HEK293 (cell line): ENCODE measurements around the gene AXIN1.

Source experiments
- BCL11A ChIP-seq: fragments of 450-650 bp; formaldehyde crosslinking; IDR thresholded peaks from 2 replicates; pipeline ENCODE4 v1.5.1; 2016; ENCODE audit warnings: low read depth, missing biosample characterization, missing genetic modification characterization
- GLIS1 ChIP-seq: fragments of 450-650 bp; formaldehyde crosslinking; IDR thresholded peaks from 2 replicates; pipeline ENCODE4 v1.5.1; 2016; ENCODE audit warnings: missing biosample characterization, missing genetic modification characterization
- INSM2 ChIP-seq: fragments of 450-650 bp; formaldehyde crosslinking; IDR thresholded peaks from 2 replicates; pipeline ENCODE4 v1.5.1; 2016; ENCODE audit warnings: missing biosample characterization, missing genetic modification characterization
- KLF16 ChIP-seq: fragments of 450-650 bp; formaldehyde crosslinking; IDR thresholded peaks from 2 replicates; pipeline ENCODE4 v1.5.1; 2017; ENCODE audit warnings: missing biosample characterization, missing genetic modification characterization
- MZF1 ChIP-seq: fragments of 450-650 bp; formaldehyde crosslinking; IDR thresholded peaks from 2 replicates; pipeline ENCODE4 v1.5.1; 2017; ENCODE audit warnings: missing biosample characterization, missing genetic modification characterization, borderline replicate concordance
- PRDM4 ChIP-seq: fragments of 450-650 bp; formaldehyde crosslinking; IDR thresholded peaks from 2 replicates; pipeline ENCODE4 v1.5.1; 2017; ENCODE audit warnings: missing biosample characterization, missing genetic modification characterization
- SCRT1 ChIP-seq: fragments of 450-650 bp; formaldehyde crosslinking; IDR thresholded peaks from 2 replicates; pipeline ENCODE4 v1.5.1; 2016; ENCODE audit warnings: missing biosample characterization, missing genetic modification characterization, borderline replicate concordance
- TRIM28 ChIP-seq: IDR thresholded peaks from 2 replicates; pipeline ENCODE4 v1.6.1; 2011; ENCODE audit warnings: low read length, control low read depth, borderline replicate concordance
- ZBTB7A ChIP-seq: fragments of 450-650 bp; formaldehyde crosslinking; IDR thresholded peaks from 2 replicates; pipeline ENCODE4 v1.5.1; 2016; ENCODE audit warnings: low read depth, missing biosample characterization, missing genetic modification characterization
- ZNF112 ChIP-seq: fragments of 450-650 bp; formaldehyde crosslinking; IDR thresholded peaks from 2 replicates; pipeline ENCODE4 v1.5.0; 2017; ENCODE audit warnings: missing biosample characterization, missing genetic modification characterization
- ZNF274 ChIP-seq, 2 experiments: fragments of 200-500 bp in 1 of 2; fragments of 450-650 bp in 1 of 2; sonication (Bioruptor generic) in 1 of 2; formaldehyde crosslinking in 1 of 2; IDR thresholded peaks; 2 replicates each; pipeline versions ENCODE4 v1.5.1 to v1.6.1; 2014 to 2016; ENCODE audit warnings: borderline replicate concordance in 1 of 2, inconsistent platforms in 1 of 2, low read length in 1 of 2, missing biosample characterization in 1 of 2, missing genetic modification characterization in 1 of 2
- ZNF354C ChIP-seq: fragments of 450-650 bp; formaldehyde crosslinking; IDR thresholded peaks from 2 replicates; pipeline ENCODE4 v1.5.1; 2016; ENCODE audit warnings: missing biosample characterization, missing genetic modification characterization, low read depth, borderline replicate concordance
- ZNF404 ChIP-seq: fragments of 450-650 bp; formaldehyde crosslinking; IDR thresholded peaks from 2 replicates; pipeline ENCODE4 v1.5.1; 2017; ENCODE audit warnings: missing biosample characterization, missing genetic modification characterization
- ZNF488 ChIP-seq: fragments of 450-650 bp; formaldehyde crosslinking; IDR thresholded peaks from 2 replicates; pipeline ENCODE4 v1.5.1; 2016; ENCODE audit warnings: missing biosample characterization, missing genetic modification characterization
- ZNF600 ChIP-seq: fragments of 450-650 bp; formaldehyde crosslinking; IDR thresholded peaks from 2 replicates; pipeline ENCODE4 v1.5.1; 2016; ENCODE audit warnings: missing biosample characterization, missing genetic modification characterization
- ZNF626 ChIP-seq: fragments of 450-650 bp; sonication (Bioruptor Pico); formaldehyde crosslinking; IDR thresholded peaks from 2 replicates; pipeline ENCODE4 v1.5.1; 2018; ENCODE audit warnings: missing biosample characterization, missing genetic modification characterization, inconsistent platforms
- ZNF660 ChIP-seq: fragments of 450-650 bp; IDR thresholded peaks from 2 replicates; pipeline ENCODE4 v1.5.1; 2018; ENCODE audit warnings: missing biosample characterization, mild to moderate bottlenecking, missing genetic modification characterization
- ZNF664 ChIP-seq: fragments of 450-650 bp; formaldehyde crosslinking; IDR thresholded peaks from 2 replicates; pipeline ENCODE4 v1.5.1; 2016; ENCODE audit warnings: missing biosample characterization, missing genetic modification characterization
- ZNF768 ChIP-seq: fragments of 450-650 bp; formaldehyde crosslinking; IDR thresholded peaks from 2 replicates; pipeline ENCODE4 v1.5.1; 2018; ENCODE audit warnings: missing biosample characterization, mild to moderate bottlenecking, missing genetic modification characterization
- TF ChIP-seq, protein P1 (sequence below): fragments of 450-650 bp; IDR thresholded peaks from 2 replicates; pipeline ENCODE4 v1.5.1; 2018; ENCODE audit warnings: missing biosample characterization, mild to moderate bottlenecking, missing genetic modification characterization
- TF ChIP-seq, protein P2 (sequence below): fragments of 450-650 bp; formaldehyde crosslinking; IDR thresholded peaks from 2 replicates; pipeline ENCODE4 v1.5.1; 2017; ENCODE audit warnings: missing biosample characterization, missing genetic modification characterization
- TF ChIP-seq, protein P3 (sequence below): fragments of 450-650 bp; formaldehyde crosslinking; conservative IDR thresholded peaks from 2 replicates; pipeline ENCODE4 v1.5.1; 2016; ENCODE audit warnings: low read depth, missing biosample characterization, missing genetic modification characterization
- TF ChIP-seq, protein P4 (sequence below): fragments of 450-650 bp; formaldehyde crosslinking; IDR thresholded peaks from 2 replicates; pipeline ENCODE4 v1.5.1; 2016; ENCODE audit warnings: missing biosample characterization, missing genetic modification characterization

AXIN1 gene

DNA sequence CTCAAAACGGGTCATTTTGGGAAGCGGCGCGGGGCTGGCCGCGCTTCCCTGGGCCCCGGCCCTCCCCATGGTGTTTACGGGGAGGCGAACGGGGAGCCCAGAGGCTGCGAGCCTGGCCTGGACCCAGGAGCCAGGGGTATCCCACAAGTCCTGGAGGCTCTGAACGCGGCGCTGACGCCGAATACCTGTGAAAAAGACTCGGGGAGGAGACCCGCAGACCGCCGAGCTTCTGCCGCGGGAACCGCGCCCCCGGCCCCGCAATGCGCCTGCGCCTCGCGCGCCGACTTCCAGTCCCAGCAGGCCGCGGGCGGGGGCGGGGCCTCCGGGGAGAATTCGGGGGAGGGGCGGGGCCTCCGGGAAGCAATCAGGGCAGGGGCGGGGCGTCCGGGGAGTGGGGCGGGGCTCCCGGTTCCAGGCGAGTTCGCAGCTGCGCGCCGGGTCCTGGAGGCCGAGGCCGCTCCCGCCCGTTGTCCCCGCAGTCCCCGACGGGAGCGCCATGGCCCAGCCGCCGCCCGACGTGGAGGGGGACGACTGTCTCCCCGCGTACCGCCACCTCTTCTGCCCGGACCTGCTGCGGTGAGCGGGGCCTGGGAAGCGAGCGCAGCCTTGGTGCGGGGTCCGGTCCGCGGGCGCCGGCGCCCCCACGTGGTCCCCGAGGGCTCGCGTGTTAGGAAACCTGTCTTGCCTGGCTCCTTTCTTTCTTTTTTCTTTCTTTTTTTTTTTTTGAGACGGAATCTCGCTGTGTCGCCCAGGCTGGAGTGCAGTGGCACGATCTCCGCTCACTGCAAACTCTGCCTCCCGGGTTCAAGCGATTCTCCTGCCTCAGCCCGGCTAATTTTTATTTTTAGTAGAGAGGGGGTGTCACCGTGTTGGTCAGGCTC lies 49.2 kb upstream of the AXIN1 start, which contains the start of gene DECR2 (continued):
- TF ChIP-seq, protein P1, sequence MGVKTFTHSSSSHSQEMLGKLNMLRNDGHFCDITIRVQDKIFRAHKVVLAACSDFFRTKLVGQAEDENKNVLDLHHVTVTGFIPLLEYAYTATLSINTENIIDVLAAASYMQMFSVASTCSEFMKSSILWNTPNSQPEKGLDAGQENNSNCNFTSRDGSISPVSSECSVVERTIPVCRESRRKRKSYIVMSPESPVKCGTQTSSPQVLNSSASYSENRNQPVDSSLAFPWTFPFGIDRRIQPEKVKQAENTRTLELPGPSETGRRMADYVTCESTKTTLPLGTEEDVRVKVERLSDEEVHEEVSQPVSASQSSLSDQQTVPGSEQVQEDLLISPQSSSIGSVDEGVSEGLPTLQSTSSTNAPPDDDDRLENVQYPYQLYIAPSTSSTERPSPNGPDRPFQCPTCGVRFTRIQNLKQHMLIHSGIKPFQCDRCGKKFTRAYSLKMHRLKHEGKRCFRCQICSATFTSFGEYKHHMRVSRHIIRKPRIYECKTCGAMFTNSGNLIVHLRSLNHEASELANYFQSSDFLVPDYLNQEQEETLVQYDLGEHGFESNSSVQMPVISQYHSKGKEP (tag by site-specific recombination), result no peak
- TF ChIP-seq ZNF664 (no peak), ZNF660 (peak; percentile 57), BCL11A (tag by site-specific recombination) (no peak), ZNF404 (tag by site-specific recombination) (no peak), KLF16 (tag by site-specific recombination) (peak; percentile 86), ZNF768 (tag by site-specific recombination) (peak; percentile 57; the same call in 1 of the 2 replicates), INSM2 (tag by site-specific recombination) (peak; percentile 62; the same call in 1 of the 2 replicates), PRDM4 (peak; percentile 42; the same call in 1 of the 2 replicates), MZF1 (tag by site-specific recombination) (peak; percentile 56; the same call in 1 of the 2 replicates), ZNF354C (tag by site-specific recombination) (no peak), ZNF488 (tag by site-specific recombination) (no peak), SCRT1 (no peak), ZNF626 (tag by site-specific recombination) (no peak), ZNF112 (tag by site-specific recombination) (no peak), ZNF274 (IDR thresholded peaks at IDR 0.05; ENCODE audit: low read length) (no peak), ZNF274 (tag by site-specific recombination; IDR thresholded peaks at IDR 0.05; ENCODE audit: borderline replicate concordance) (no peak), GLIS1 (tag by site-specific recombination) (peak; percentile 31; the same call in 1 of the 2 replicates), ZBTB7A (tag by site-specific recombination) (peak; percentile 69; the same call in 1 of the 2 replicates), TRIM28 (no peak), ZNF600 (tag by site-specific recombination) (peak; percentile 80)
- TF ChIP-seq, protein P2, sequence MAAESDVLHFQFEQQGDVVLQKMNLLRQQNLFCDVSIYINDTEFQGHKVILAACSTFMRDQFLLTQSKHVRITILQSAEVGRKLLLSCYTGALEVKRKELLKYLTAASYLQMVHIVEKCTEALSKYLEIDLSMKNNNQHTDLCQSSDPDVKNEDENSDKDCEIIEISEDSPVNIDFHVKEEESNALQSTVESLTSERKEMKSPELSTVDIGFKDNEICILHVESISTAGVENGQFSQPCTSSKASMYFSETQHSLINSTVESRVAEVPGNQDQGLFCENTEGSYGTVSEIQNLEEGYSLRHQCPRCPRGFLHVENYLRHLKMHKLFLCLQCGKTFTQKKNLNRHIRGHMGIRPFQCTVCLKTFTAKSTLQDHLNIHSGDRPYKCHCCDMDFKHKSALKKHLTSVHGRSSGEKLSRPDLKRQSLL (tag by site-specific recombination), result peak; percentile 23; the same call in 1 of the 2 replicates
- TF ChIP-seq, protein P3, sequence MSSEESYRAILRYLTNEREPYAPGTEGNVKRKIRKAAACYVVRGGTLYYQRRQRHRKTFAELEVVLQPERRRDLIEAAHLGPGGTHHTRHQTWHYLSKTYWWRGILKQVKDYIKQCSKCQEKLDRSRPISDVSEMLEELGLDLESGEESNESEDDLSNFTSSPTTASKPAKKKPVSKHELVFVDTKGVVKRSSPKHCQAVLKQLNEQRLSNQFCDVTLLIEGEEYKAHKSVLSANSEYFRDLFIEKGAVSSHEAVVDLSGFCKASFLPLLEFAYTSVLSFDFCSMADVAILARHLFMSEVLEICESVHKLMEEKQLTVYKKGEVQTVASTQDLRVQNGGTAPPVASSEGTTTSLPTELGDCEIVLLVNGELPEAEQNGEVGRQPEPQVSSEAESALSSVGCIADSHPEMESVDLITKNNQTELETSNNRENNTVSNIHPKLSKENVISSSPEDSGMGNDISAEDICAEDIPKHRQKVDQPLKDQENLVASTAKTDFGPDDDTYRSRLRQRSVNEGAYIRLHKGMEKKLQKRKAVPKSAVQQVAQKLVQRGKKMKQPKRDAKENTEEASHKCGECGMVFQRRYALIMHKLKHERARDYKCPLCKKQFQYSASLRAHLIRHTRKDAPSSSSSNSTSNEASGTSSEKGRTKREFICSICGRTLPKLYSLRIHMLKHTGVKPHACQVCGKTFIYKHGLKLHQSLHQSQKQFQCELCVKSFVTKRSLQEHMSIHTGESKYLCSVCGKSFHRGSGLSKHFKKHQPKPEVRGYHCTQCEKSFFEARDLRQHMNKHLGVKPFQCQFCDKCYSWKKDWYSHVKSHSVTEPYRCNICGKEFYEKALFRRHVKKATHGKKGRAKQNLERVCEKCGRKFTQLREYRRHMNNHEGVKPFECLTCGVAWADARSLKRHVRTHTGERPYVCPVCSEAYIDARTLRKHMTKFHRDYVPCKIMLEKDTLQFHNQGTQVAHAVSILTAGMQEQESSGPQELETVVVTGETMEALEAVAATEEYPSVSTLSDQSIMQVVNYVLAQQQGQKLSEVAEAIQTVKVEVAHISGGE, result peak; percentile 38; the same call in 1 of the 2 replicates
- TF ChIP-seq, protein P4, sequence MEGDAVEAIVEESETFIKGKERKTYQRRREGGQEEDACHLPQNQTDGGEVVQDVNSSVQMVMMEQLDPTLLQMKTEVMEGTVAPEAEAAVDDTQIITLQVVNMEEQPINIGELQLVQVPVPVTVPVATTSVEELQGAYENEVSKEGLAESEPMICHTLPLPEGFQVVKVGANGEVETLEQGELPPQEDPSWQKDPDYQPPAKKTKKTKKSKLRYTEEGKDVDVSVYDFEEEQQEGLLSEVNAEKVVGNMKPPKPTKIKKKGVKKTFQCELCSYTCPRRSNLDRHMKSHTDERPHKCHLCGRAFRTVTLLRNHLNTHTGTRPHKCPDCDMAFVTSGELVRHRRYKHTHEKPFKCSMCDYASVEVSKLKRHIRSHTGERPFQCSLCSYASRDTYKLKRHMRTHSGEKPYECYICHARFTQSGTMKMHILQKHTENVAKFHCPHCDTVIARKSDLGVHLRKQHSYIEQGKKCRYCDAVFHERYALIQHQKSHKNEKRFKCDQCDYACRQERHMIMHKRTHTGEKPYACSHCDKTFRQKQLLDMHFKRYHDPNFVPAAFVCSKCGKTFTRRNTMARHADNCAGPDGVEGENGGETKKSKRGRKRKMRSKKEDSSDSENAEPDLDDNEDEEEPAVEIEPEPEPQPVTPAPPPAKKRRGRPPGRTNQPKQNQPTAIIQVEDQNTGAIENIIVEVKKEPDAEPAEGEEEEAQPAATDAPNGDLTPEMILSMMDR (tag by site-specific recombination), result peak; percentile 97
